ENCODE results near the gene DNAH3. TPM values are rescaled to one million over a fixed set of nuclear protein-coding genes. Genes with fewer than 3 reads are reported as not detected.

Gene DNAH3
- total and polyA plus RNA-seq, 2 of the 8 experiments (the other 6 are each of a cell fraction or from before 2014, with no cell fraction given) = 0.57 to 0.71 TPM

- H3K23ac ChIP-seq (ENCODE audit: insufficient read length) = no peak overlapping the region
- H4K20me1 ChIP-seq (replicated peaks in 1 of 2; ENCODE audit: control insufficient read depth in 1 of 2, insufficient read depth in 2 of 2, low read length in 2 of 2) = no peaks in the 10 kb centered on the region
- no peak overlapping the region for H2BK120ac ChIP-seq (replicated peaks; ENCODE audit: low read depth, low read length)
- no peak for TF ChIP-seq USF2 (IDR thresholded peaks at IDR 0.05; ENCODE audit: low read length)
- no peak for TF ChIP-seq CTBP2 (IDR thresholded peaks at IDR 0.05; ENCODE audit: borderline replicate concordance, insufficient read depth, insufficient read length, low read length)
- no peak for TF ChIP-seq MAFK (IDR thresholded peaks at IDR 0.05; ENCODE audit: low read depth, low read length)
These were observed 114.2 kb downstream of the DNAH3 start for GRCh38 chr16:21036471-21036870.

More at GRCh38 chr16:21036471-21036870, 114.2 kb downstream of the DNAH3 start:
- H3K23me2 ChIP-seq (ENCODE audit: low read depth, low read length) = no peaks in the 10 kb centered on the region
- no peak overlapping the region for H3K27ac ChIP-seq (ENCODE audit: low read depth, low read length)
- WGBS, 2 experiments (ENCODE audit: extremely low coverage in 1 of 2, insufficient coverage in 1 of 2, insufficient read length in 1 of 2, insufficient replicate concordance in 2 of 2, low coverage in 1 of 2, low lambda C conversion rate in 2 of 2, missing lambda C conversion rate in 1 of 2) = 90% methylated on average over 3 of the region's 3 CpGs; no CpG with 5 or more reads in 1 of the 2 experiments
- H3K36me3 ChIP-seq (ENCODE audit: control insufficient read depth in 2 of 4, insufficient read depth in 4 of 4, low read length in 3 of 4) = no peaks in the 10 kb centered on the region
- DNase-seq (ENCODE audit: low read depth in 1 of 2, low spot score in 2 of 2) = no peak
- no peak overlapping the region for H2AFZ ChIP-seq (ENCODE audit: low read length)
- no peak overlapping the region for H2BK5ac ChIP-seq (ENCODE audit: low read depth, low read length)
- no peak overlapping the region for H4K5ac ChIP-seq (ENCODE audit: insufficient read length, low read depth, low read length)
- ChIA-PET CTCF (ENCODE audit: partially characterized antibody) (no interaction called here), POLR2A (ENCODE audit: partially characterized antibody) (no interaction called here)
- H3K4me2 ChIP-seq (ENCODE audit: insufficient read depth in 1 of 2, low read depth in 2 of 2, low read length in 2 of 2) = no peak overlapping the region
- no peak overlapping the region for H3K4me3 ChIP-seq (ENCODE audit: extremely low read depth in 1 of 4, insufficient read depth in 2 of 4, low read depth in 3 of 4, low read length in 4 of 4)
- H2BK12ac ChIP-seq (ENCODE audit: low read depth, low read length) = no peak overlapping the region
- no peak overlapping the region for H3K9ac ChIP-seq (replicated peaks in 1 of 4; ENCODE audit: extremely low read depth in 1 of 4, low read depth in 3 of 4, low read length in 3 of 4)
- no peaks in the 10 kb centered on the region for H3K4me1 ChIP-seq (replicated peaks in 1 of 4; ENCODE audit: control insufficient read depth in 3 of 4, insufficient read depth in 4 of 4, low read length in 3 of 4)
- no peak overlapping the region for H2BK15ac ChIP-seq (ENCODE audit: low read length)
- no peak overlapping the region for H2BK20ac ChIP-seq (ENCODE audit: low read length)
- H2AK5ac ChIP-seq (ENCODE audit: low read depth, low read length) = no peak overlapping the region
- no peaks in the 10 kb centered on the region for H3K9me3 ChIP-seq (ENCODE audit: insufficient read depth in 2 of 2, low read depth in 1 of 2, low read length in 1 of 2)
- H3K18ac ChIP-seq (ENCODE audit: extremely low read depth, low read length) = no peak overlapping the region
- no peak overlapping the region for H3K14ac ChIP-seq (ENCODE audit: insufficient read length)
- H4K8ac ChIP-seq (ENCODE audit: extremely low read depth, insufficient read depth, low read length) = no peak overlapping the region
- no peak overlapping the region for H4K91ac ChIP-seq (replicated peaks; ENCODE audit: insufficient read length, low read length)
- H3K56ac ChIP-seq (replicated peaks; ENCODE audit: insufficient read length, low read depth, low read length) = no peak overlapping the region
- H3K4ac ChIP-seq (replicated peaks; ENCODE audit: insufficient read length, low read depth, low read length) = no peak overlapping the region
- H3K79me1 ChIP-seq (ENCODE audit: low read depth, low read length) = no peaks in the 10 kb centered on the region
- H3K79me2 ChIP-seq (ENCODE audit: control insufficient read depth in 1 of 2, insufficient read depth in 2 of 2, low read length in 2 of 2) = no peaks in the 10 kb centered on the region
- no peaks in the 10 kb centered on the region for H3K27me3 ChIP-seq (replicated peaks in 1 of 4; ENCODE audit: control insufficient read depth in 3 of 4, extremely low read depth in 1 of 4, insufficient read depth in 3 of 4, low read length in 3 of 4)
- no peak for FAIRE-seq

All from H1 (cell line).